Left lung (tissue), 10 donors: ENCODE data around the gene CCDC197. TPM values are rescaled to one million over a fixed set of nuclear protein-coding genes. Genes with fewer than 3 reads are reported as not detected.

ENCODE experiments used
- ATAC-seq: fragments of 200-7000 bp; cut with Tn5 transposase; one replicate; pipeline ENCODE4 v1.9.1; 2020; ENCODE audit warnings: moderate library complexity
- DNase-seq, 4 donors: peaks; one replicate each; pipeline ENCODE4 v3.0.0-alpha.2; 2013 to 2020
- H3K27ac ChIP-seq, 2 donors: fragments of 200-600 bp; sonication (generic) in 1 of 2; one replicate each; pipeline versions ENCODE4 v1.5.0 to v1.8.0; 2020 to 2021
- H3K27me3 ChIP-seq, 2 donors: fragments of 200-600 bp; sonication (generic) in 1 of 2; one replicate each; pipeline versions ENCODE4 v1.5.0 to v1.8.0; 2020 to 2021
- H3K36me3 ChIP-seq, 2 donors: fragments of 200-600 bp; sonication (generic) in 1 of 2; one replicate each; pipeline versions ENCODE4 v1.5.0 to v1.8.0; 2020 to 2021
- H3K4me1 ChIP-seq, 2 donors: fragments of 200-600 bp; one replicate each; pipeline ENCODE4 v1.8.0; 2021
- H3K4me3 ChIP-seq, 2 donors: fragments of 200-600 bp; sonication (generic) in 1 of 2; one replicate each; pipeline versions ENCODE4 v1.5.0 to v1.8.0; 2020 to 2021; ENCODE audit warnings: mild to moderate bottlenecking in 1 of 2
- H3K9me3 ChIP-seq, 2 donors: fragments of 200-600 bp; sonication (generic) in 1 of 2; one replicate each; pipeline versions ENCODE4 v1.5.0 to v1.8.0; 2020 to 2021
- intact Hi-C, 2 donors: fragments of 100-400 bp; cut with DNase I; formaldehyde crosslinking; loops; one replicate each; pipeline versions ENCODE4 v1.11.2 to v1.14.2; 2022
- polyA plus RNA-seq, 6 donors: library from polyadenylated mRNA; unstranded; fragments of 120-200 nt; gene quantifications; one replicate each; pipeline ENCODE4 v1.2.1, GENCODE V29; 2013; ENCODE audit not compliant: insufficient read length in 6 of 6
- total RNA-seq, 2 donors: library from RNA; stranded (reverse); fragmentation: NEBNext Ultra II Directional; extraction: Animal tissue kit (Norgen Biotek cat#: 25700); gene quantifications; one replicate each; pipeline ENCODE4 v1.2.1, GENCODE V29; 2021
- TF ChIP-seq, protein P1 (sequence below), 2 donors: fragments of 200-600 bp; sonication (generic) in 1 of 2; IDR thresholded peaks; one replicate each; pipeline versions ENCODE4 v1.5.0 to v1.8.0; 2021; ENCODE audit warnings: antibody characterized with exemption in 2 of 2
- donor health status: DM: no; HTN: yes; CAD: no.
- donor health status: DM: no; HTN: no; CAD: no.

The CCDC197 gene
- total and polyA plus RNA-seq, 8 donors, result not detected

DNA sequence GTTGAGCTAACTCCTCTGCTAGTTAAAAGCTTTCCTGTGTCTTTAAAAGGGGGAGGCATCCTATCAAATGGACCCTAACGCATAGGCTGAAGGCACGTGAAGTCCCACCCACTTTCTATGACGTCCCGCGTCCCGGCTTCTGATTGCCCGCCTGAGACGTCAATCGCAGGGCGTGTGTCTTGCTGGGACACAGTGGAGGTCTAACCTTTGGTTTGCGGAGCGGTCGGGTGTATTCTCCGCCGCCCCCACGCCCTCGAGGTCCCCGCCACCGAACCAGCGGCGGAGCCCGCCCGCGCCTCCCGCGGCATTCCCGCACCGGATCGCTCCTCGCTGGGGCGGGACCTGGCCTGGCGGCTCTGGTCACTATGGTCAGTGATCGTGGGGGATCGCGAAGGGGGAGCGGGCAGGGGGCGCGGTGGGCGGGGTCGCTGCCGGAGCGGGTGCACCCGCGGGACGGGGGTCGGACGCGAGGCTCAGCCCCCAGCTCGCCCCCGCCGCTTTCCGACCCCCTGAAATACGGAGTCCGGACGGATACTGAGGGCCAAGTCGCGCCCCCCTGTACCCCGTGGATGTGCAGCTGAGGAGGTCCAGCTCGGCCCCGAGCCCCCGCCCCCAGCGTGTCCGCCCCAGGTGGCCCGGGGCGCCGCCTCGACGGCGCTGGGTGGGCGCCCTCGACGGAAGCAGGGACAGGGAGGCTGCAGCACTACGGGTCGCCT is 29.2 kb downstream of the CCDC197 start, which contains the start of gene OTUB2:
OTUB2 (plus strand) TSS at position 168 of the 716 bp plus-strand sequence; CDS start at position 366, 198 bp downstream.
- peak; percentile 100 for ATAC-seq
- intact Hi-C loops, result no loop called here

DNA sequence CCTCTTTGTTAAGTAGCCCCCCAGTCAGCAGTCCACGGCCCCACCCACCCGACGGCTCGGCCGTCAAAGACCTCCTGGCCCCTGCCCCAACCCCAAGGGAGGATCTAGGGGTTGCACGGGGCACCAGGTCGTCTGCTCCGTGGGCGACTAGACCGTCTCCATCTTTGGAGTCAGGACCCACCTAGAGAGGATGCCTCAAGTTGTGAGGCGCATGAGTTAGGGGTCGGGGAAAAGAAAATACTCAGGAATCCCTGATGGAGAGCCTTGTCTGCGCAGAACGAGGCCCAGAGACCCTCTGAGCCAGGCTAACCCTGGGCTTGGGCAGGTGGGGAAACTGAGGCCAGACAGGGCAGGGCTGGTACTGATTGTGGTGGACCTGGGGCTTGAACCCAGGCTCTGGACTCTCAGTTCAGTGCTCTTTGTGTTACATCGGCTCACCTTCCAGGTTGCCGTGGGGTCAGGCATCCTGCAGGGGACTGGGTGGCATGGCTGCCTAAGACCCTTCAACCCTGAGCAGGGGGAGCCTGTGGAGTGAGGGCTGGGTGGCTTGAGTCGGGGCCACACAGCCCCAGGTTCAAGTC is 29.9 kb downstream of the CCDC197 start:
- TF ChIP-seq, protein P1, sequence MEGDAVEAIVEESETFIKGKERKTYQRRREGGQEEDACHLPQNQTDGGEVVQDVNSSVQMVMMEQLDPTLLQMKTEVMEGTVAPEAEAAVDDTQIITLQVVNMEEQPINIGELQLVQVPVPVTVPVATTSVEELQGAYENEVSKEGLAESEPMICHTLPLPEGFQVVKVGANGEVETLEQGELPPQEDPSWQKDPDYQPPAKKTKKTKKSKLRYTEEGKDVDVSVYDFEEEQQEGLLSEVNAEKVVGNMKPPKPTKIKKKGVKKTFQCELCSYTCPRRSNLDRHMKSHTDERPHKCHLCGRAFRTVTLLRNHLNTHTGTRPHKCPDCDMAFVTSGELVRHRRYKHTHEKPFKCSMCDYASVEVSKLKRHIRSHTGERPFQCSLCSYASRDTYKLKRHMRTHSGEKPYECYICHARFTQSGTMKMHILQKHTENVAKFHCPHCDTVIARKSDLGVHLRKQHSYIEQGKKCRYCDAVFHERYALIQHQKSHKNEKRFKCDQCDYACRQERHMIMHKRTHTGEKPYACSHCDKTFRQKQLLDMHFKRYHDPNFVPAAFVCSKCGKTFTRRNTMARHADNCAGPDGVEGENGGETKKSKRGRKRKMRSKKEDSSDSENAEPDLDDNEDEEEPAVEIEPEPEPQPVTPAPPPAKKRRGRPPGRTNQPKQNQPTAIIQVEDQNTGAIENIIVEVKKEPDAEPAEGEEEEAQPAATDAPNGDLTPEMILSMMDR (IDR thresholded peaks at IDR 0.05), result no peak
- H3K27me3 ChIP-seq, result no peaks in the 10 kb centered on the region
- ATAC-seq (no peak), DNase-seq (no peak)
- intact Hi-C loops, result no loop called here
- no peaks in the 10 kb centered on the region for H3K9me3 ChIP-seq
- peak overlapping the region; percentile 68 to 69 for H3K4me3 ChIP-seq
- H3K27ac ChIP-seq, result no peak overlapping the region
- peaks cover 5 to 23% of the 10 kb centered on the region in 2 donors for H3K4me1 ChIP-seq
- no peaks in the 10 kb centered on the region for H3K36me3 ChIP-seq

More for the DNA sequence above, 29.2 kb downstream of the CCDC197 start, which contains the start of gene OTUB2:
- TF ChIP-seq, protein P1 (IDR thresholded peaks at IDR 0.05), result no peak
- no peaks in the 10 kb centered on the region for H3K27me3 ChIP-seq
- no peaks in the 10 kb centered on the region for H3K36me3 ChIP-seq
- H3K27ac ChIP-seq, result peak within 1 kb of the TSS in 1 of 2 donors; percentile 18
- peak within 1 kb of the TSS; percentile 68 to 69 for H3K4me3 ChIP-seq
- peak; percentile 95 to 99 (median 98) for DNase-seq
- H3K4me1 ChIP-seq, result peaks cover 5 to 23% of the 10 kb centered on the region in 2 donors
- H3K9me3 ChIP-seq, result no peaks in the 10 kb centered on the region

DNA sequence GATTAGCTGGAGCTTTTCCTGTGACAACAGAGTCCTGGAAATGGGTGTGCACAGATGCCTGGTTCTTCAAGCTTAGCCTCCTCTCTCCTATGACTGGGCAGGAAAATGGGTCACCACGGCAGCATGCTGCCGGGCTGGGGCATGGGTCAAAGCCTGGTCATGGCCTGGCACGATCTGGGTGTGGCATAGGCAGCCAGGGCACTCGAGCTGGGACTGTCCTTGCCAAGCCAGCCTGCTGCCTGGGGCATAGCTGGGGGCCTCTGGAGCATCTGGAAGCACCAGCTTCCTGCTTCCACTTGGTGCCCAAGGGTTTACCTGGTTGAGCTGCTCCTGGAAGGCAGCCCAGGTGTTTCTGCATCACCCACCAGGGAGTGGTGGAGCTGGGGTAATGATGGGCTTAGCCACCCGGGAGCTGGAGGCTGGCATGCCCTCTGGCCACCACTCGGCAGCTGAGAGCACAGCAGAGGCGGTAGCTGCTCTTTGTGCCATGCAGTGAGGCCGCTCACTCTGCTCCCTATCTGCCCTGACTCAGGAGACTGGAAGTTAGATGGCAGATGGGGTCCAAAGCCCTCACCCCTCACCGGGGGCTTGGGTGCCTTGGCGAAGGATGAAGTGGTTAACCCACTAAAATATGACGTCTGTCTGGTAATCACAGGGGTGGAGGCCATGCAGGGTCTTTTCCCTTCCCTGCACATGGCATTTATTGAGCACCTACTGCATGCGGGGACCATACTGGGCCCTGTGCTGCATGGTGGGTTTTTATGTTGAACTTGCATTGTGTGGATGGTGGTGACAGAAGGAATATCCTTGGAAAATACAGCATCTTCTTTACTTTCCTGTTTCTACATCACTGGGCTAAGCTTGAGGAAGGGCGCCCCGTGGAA is 30.7 kb downstream of the CCDC197 start:
- Histone ChIP-seq H3K9me3 (no peaks in the 10 kb centered on the region), H3K27ac (no peak overlapping the region), H3K4me3 (no peak overlapping the region), H3K4me1 (peaks cover 5 to 23% of the 10 kb centered on the region in 2 donors), H3K27me3 (no peaks in the 10 kb centered on the region), H3K36me3 (no peaks in the 10 kb centered on the region)
- intact Hi-C loops, result no loop called here
- DNase-seq, result peak in 1 of 4 donors; percentile 77
- TF ChIP-seq, protein P1 (IDR thresholded peaks at IDR 0.05), result no peak
- no peak for ATAC-seq

DNA sequence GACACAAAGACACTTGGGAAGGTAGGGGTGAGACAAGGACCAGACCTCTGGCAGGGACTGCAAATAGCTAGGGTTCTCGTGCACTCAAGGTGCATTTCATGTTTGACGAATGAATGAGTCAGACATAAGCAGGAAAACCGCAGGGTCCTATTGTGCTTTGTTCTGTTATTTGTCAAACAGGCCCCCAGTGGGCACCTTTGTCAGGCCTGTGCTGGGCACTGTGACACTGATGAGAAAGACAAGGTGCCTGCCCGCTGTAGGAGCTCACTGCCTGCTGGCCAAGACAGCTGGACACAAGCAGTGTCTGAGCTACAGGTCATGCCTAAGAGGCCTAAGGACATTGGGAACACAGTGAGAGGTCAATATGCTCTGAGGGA is 31.3 kb downstream of the CCDC197 start:
- H3K27ac ChIP-seq, result no peak overlapping the region
- TF ChIP-seq, protein P1 (IDR thresholded peaks at IDR 0.05), result no peak
- intact Hi-C loops, result no loop called here
- H3K4me1 ChIP-seq, result peaks cover 5 to 23% of the 10 kb centered on the region in 2 donors
- H3K27me3 ChIP-seq, result no peaks in the 10 kb centered on the region
- no peak overlapping the region for H3K4me3 ChIP-seq
- DNase-seq (no peak), ATAC-seq (no peak)
- no peaks in the 10 kb centered on the region for H3K36me3 ChIP-seq
- H3K9me3 ChIP-seq, result no peaks in the 10 kb centered on the region
